Neuronal stem cell (in vitro differentiated cells): ENCODE results near the gene HSPA4.

ENCODE experiments used
- DNase-seq: peaks from one replicate; pipeline ENCODE4 v3.0.0-alpha.2; 2013; ENCODE audit warnings: low spot score
- H2AFZ ChIP-seq: one replicate; pipeline ENCODE4 v1.6.1; 2013; ENCODE audit warnings: mild to moderate bottlenecking, low read length, inconsistent platforms
- H2AK5ac ChIP-seq: 2 replicates; pipeline ENCODE4 v1.6.1; 2013; ENCODE audit warnings: low read depth, mild to moderate bottlenecking, inconsistent platforms, low read length, moderate library complexity, mixed read lengths
- H2BK120ac ChIP-seq: 2 replicates; pipeline ENCODE4 v1.6.1; 2013; ENCODE audit warnings: low read depth, mild to moderate bottlenecking, inconsistent platforms, low read length, moderate library complexity, mixed read lengths
- H2BK12ac ChIP-seq: one replicate; pipeline ENCODE4 v1.6.1; 2013; ENCODE audit warnings: low read length, inconsistent platforms
- H2BK15ac ChIP-seq: 2 replicates; pipeline ENCODE4 v1.6.1; 2013; ENCODE audit warnings: mild to moderate bottlenecking, low read length, inconsistent platforms, mixed read lengths
- H2BK5ac ChIP-seq: one replicate; pipeline ENCODE4 v1.6.1; 2013; ENCODE audit warnings: inconsistent platforms, mild to moderate bottlenecking, low read length, moderate library complexity
- H3K14ac ChIP-seq: one replicate; pipeline ENCODE4 v1.6.1; 2013; ENCODE audit warnings: low read length, inconsistent platforms
- H3K18ac ChIP-seq: 2 replicates; pipeline ENCODE4 v1.6.1; 2013; ENCODE audit warnings: low read length, inconsistent platforms
- H3K23ac ChIP-seq: 2 replicates; pipeline ENCODE4 v1.6.1; 2013; ENCODE audit warnings: low read depth, mild to moderate bottlenecking, mixed read lengths, low read length, inconsistent platforms; ENCODE audit not compliant: poor library complexity
- H3K27ac ChIP-seq: replicated peaks from 3 replicates; pipeline ENCODE4 v1.5.1; 2013; ENCODE audit warnings: low read length, inconsistent platforms
- H3K27me3 ChIP-seq, 3 experiments: 2 replicates each; pipeline ENCODE4 v1.6.1; 2013; ENCODE audit warnings: low read length in 3 of 3, mild to moderate bottlenecking in 2 of 3, inconsistent platforms in 1 of 3, low read depth in 1 of 3, mixed read lengths in 1 of 3, moderate library complexity in 1 of 3; ENCODE audit not compliant: control insufficient read depth in 3 of 3, insufficient read depth in 3 of 3
- H3K36me3 ChIP-seq, 2 donors: replicated peaks in 1 of 2; 2 replicates each; pipeline ENCODE4 v1.6.1; 2013; ENCODE audit warnings: low read length in 2 of 2; ENCODE audit not compliant: control insufficient read depth in 2 of 2, insufficient read depth in 2 of 2
- H3K4ac ChIP-seq: 2 replicates; pipeline ENCODE4 v1.6.1; 2013; ENCODE audit warnings: inconsistent platforms, mild to moderate bottlenecking, low read length, moderate library complexity
- H3K4me1 ChIP-seq, 2 donors: 1 replicate in 1 of 2; 2 replicates in 1 of 2; pipeline ENCODE4 v1.6.1; 2013; ENCODE audit warnings: low read length in 2 of 2, low read depth in 1 of 2; ENCODE audit not compliant: control insufficient read depth in 2 of 2, insufficient read depth in 1 of 2
- H3K4me2 ChIP-seq: one replicate; pipeline ENCODE4 v1.6.1; 2013; ENCODE audit warnings: mild to moderate bottlenecking, low read length, inconsistent platforms; ENCODE audit not compliant: insufficient read depth, poor library complexity, severe bottlenecking
- H3K4me3 ChIP-seq, 2 donors: 2 replicates each; pipeline ENCODE4 v1.5.1; 2013; ENCODE audit warnings: low read length in 2 of 2, mild to moderate bottlenecking in 2 of 2, inconsistent platforms in 1 of 2, moderate library complexity in 1 of 2
- H3K79me1 ChIP-seq: one replicate; pipeline ENCODE4 v1.6.1; 2013; ENCODE audit warnings: low read depth, mild to moderate bottlenecking, inconsistent platforms, low read length, moderate library complexity
- H3K9ac ChIP-seq: one replicate; pipeline ENCODE4 v1.6.1; 2013; ENCODE audit warnings: mild to moderate bottlenecking, low read depth, low read length, inconsistent platforms; ENCODE audit not compliant: poor library complexity
- H3K9me3 ChIP-seq, 2 donors: replicated peaks in 1 of 2; 2 replicates each; pipeline versions ENCODE3 to v1.6.1; 2013; ENCODE audit warnings: low read length in 2 of 2, mild to moderate bottlenecking in 2 of 2, inconsistent platforms in 1 of 2, low read depth in 1 of 2, mixed read lengths in 1 of 2, moderate library complexity in 1 of 2; ENCODE audit not compliant: control insufficient read depth in 2 of 2, insufficient read depth in 1 of 2
- H4K8ac ChIP-seq: one replicate; pipeline ENCODE4 v1.6.1; 2013; ENCODE audit warnings: low read depth, mild to moderate bottlenecking, inconsistent platforms, low read length, moderate library complexity
- H4K91ac ChIP-seq: one replicate; pipeline ENCODE4 v1.6.1; 2013; ENCODE audit warnings: low read length, low read depth, mild to moderate bottlenecking, inconsistent platforms; ENCODE audit not compliant: poor library complexity
- WGBS, 2 donors: extraction: QIAGEN DNeasy Blood & Tissue Kit; methylation state at CpG; one replicate each; pipeline ENCODE4 v1.1.7; 2013; ENCODE audit warnings: missing lambda C conversion rate in 2 of 2, mixed read lengths in 1 of 2; ENCODE audit not compliant: insufficient read length in 2 of 2, insufficient replicate concordance in 1 of 2; ENCODE audit errors: extremely low coverage in 2 of 2; 5-methylcytosine and 5-hydroxymethylcytosine counted together

Gene HSPA4

DNA sequence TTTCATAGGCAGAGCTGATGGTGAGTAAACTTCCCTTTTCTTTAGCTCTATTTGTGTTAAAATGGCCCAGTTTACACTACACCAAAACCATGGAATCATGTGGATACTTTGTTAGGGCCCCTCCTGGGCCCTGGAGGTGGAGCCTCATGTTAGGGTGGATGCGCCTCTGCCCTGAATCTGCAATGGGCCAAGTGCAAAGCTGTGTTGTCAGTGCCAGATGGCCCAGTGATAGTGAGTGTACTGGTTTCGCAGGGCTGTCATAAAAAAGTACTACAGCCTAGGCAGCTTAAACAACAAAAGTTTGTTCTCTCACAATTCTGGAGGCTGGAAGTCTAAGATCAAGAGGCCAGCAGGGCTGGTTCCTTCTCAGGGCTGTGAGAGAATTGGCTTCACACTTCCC lies 64.8 kb downstream of the HSPA4 start:
- Histone ChIP-seq H2AFZ (no peak overlapping the region), H2BK120ac (no peak overlapping the region), H3K27ac (no peak overlapping the region), H3K27me3 (peaks cover 0 to 45% (median 0%) of the 10 kb centered on the region in 3 experiments), H2BK12ac (no peak overlapping the region), H2AK5ac (no peak overlapping the region), H3K36me3 (no peaks in the 10 kb centered on the region), H2BK5ac (no peak overlapping the region), H3K4ac (no peak overlapping the region), H3K4me3 (no peak overlapping the region), H3K23ac (no peak overlapping the region), H4K91ac (no peak overlapping the region), H3K4me1 (peaks cover 0 to 5% of the 10 kb centered on the region in 2 donors), H3K79me1 (no peaks in the 10 kb centered on the region), H3K18ac (no peak overlapping the region), H4K8ac (no peak overlapping the region), H3K14ac (no peak overlapping the region), H2BK15ac (no peak overlapping the region), H3K4me2 (no peak overlapping the region), H3K9me3 (no peaks in the 10 kb centered on the region), H3K9ac (no peak overlapping the region)
- no CpG with 5 or more reads among the region's 2 CpGs for WGBS, 2 donors
- DNase-seq = no peak

DNA sequence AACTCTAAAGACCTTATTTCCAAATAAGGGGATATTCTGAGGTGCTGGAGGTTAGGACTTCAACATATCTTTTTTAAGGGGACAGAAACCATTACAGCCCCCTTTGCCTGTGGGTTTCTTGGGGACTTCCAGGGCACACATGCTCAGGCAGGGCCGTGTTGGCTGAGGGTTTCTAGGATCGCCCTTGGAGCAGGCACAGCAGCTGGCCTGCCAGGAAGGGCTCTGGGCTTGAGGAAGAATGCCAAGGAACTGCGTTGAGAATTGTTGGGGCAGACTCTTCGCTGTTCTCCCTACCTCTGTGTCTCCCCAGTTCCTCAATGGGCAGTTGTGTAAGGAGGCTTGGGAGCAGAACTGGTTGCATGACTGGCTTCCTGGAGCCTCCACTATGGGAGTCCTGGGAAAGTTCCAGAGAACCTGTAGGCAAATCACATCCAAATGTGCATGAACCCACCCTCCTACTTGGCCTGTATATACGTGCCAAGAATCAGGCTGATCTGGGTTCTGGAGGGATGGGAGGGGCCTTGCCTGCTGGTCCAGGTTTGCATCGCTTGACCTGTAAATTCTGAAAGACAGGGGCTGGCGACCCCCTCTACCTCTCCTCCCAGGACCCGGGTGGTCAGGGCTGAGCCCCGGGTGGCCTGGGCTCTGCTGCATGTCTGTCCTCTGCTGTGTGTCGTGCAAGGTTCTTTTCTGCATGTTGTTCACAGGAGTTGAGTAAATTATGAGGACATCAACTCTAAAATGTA lies 65.5 kb downstream of the HSPA4 start:
- Histone ChIP-seq H3K14ac (no peak overlapping the region), H3K18ac (peak overlapping the region; percentile 13), H2BK5ac (no peak overlapping the region), H3K4me2 (no peak overlapping the region), H3K4me3 (peak overlapping the region in 1 of 2 donors; percentile 38), H3K27me3 (peaks cover 0 to 47% (median 0%) of the 10 kb centered on the region in 3 experiments), H3K4ac (no peak overlapping the region), H4K8ac (no peak overlapping the region), H3K9ac (no peak overlapping the region), H3K9me3 (no peaks in the 10 kb centered on the region), H3K27ac (no peak overlapping the region), H3K4me1 (peaks cover 0 to 5% of the 10 kb centered on the region in 2 donors), H4K91ac (no peak overlapping the region), H2BK120ac (no peak overlapping the region), H2AFZ (no peak overlapping the region), H2AK5ac (no peak overlapping the region), H2BK12ac (no peak overlapping the region), H3K36me3 (no peaks in the 10 kb centered on the region), H3K23ac (no peak overlapping the region), H2BK15ac (no peak overlapping the region), H3K79me1 (no peaks in the 10 kb centered on the region)
- DNase-seq = no peak
- no CpG with 5 or more reads among the region's 10 CpGs for WGBS, 2 donors

DNA sequence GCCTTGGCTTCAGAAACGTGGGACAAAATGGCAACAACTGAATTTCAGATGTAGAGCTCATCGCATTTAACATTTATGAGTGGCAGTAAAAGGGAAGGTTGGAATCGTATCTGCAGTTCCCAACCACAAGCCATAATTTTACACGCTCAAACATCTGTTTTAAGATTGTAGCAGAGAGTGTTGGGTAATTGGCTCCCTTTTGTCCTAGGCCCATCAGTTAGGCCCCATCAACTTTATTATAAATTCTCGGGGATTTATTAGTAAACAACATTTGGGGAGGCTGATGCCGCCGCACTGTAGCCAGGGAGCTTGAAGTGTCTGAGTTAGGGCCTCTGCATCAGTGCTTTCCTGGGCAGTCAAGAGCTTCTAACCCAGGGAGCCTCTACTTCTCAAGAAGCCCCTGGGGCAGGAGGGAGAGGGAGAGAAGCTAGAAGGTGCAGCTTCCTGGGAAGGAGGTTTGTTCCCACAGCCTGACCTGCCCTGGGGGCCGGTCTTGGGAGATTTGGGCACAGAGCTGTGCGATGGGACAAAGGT lies 66.2 kb downstream of the HSPA4 start:
- Histone ChIP-seq H3K23ac (no peak overlapping the region), H3K14ac (no peak overlapping the region), H3K27me3 (peaks cover 0 to 47% (median 0%) of the 10 kb centered on the region in 3 experiments), H3K18ac (no peak overlapping the region), H4K8ac (no peak overlapping the region), H2BK15ac (no peak overlapping the region), H4K91ac (no peak overlapping the region), H2AFZ (no peak overlapping the region), H3K9me3 (no peaks in the 10 kb centered on the region), H3K27ac (no peak overlapping the region), H2BK5ac (no peak overlapping the region), H3K79me1 (no peaks in the 10 kb centered on the region), H3K4me1 (peaks cover 0 to 5% of the 10 kb centered on the region in 2 donors), H3K4ac (no peak overlapping the region), H2BK12ac (no peak overlapping the region), H3K4me2 (no peak overlapping the region), H2AK5ac (no peak overlapping the region), H3K9ac (no peak overlapping the region), H3K4me3 (no peak overlapping the region), H2BK120ac (no peak overlapping the region), H3K36me3 (no peaks in the 10 kb centered on the region)
- WGBS, 2 donors = no CpG with 5 or more reads among the region's 9 CpGs
- no peak for DNase-seq

DNA sequence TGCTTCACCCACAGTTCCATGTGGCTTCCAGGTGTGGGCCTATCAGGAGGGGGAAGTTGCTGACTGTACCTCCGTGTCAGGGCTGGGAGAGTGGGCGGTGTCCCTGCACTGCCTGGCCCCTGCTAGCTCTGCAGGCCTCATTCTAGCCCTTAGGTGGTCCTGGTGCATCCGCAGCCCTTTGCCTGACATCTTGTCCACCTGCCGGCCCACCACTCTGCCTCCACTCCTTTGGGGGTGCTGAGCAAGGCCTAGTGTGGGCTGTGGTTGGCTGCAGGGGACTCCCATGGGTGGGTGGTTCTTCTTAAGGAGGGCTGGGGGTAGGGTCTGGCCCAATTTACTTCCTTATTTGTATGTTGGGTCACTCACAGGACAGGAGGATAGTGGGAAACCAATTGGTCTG lies 66.9 kb downstream of the HSPA4 start:
- H3K14ac ChIP-seq = no peak overlapping the region
- H3K27ac ChIP-seq = no peak overlapping the region
- H2BK15ac ChIP-seq = no peak overlapping the region
- H3K18ac ChIP-seq = peak overlapping the region; percentile 22
- peaks cover 0 to under 1% of the 10 kb centered on the region in 2 donors for H3K4me1 ChIP-seq
- H3K4me3 ChIP-seq = peak overlapping the region in 1 of 2 donors; percentile 53
- no peak for DNase-seq
- no peaks in the 10 kb centered on the region for H3K9me3 ChIP-seq
- H2AFZ ChIP-seq = no peak overlapping the region
- WGBS, 2 donors = no CpG with 5 or more reads among the region's 4 CpGs
- H2AK5ac ChIP-seq = peak overlapping the region; percentile 91
- H2BK120ac ChIP-seq = peak overlapping the region; percentile 24
- H3K23ac ChIP-seq = peak overlapping the region; percentile 11
- no peak overlapping the region for H4K8ac ChIP-seq
- no peak overlapping the region for H4K91ac ChIP-seq
- H3K79me1 ChIP-seq = no peaks in the 10 kb centered on the region
- no peak overlapping the region for H3K4ac ChIP-seq
- no peak overlapping the region for H2BK5ac ChIP-seq
- H3K9ac ChIP-seq = no peak overlapping the region
- peaks cover 0 to 46% (median 0%) of the 10 kb centered on the region in 3 experiments for H3K27me3 ChIP-seq
- H2BK12ac ChIP-seq = no peak overlapping the region
- H3K36me3 ChIP-seq = no peaks in the 10 kb centered on the region
- H3K4me2 ChIP-seq = no peak overlapping the region
